H1 (cell line): ENCODE results near the gene SLC1A2. TPM values are rescaled to one million over a fixed set of nuclear protein-coding genes. Genes with fewer than 3 reads are reported as not detected.
A peak's percentile ranks its signal among the peaks of the same experiment; 100 is the strongest.

Experiments
- KDM4A ChIP-seq: IDR thresholded peaks from one replicate; pipeline ENCODE4 v1.7.1; 2012; ENCODE audit warnings: low read depth, mild to moderate bottlenecking, moderate library complexity, low read length, inconsistent platforms; ENCODE audit not compliant: severe bottlenecking
- POLR2A ChIP-seq, 2 experiments: IDR thresholded peaks; 1 replicate in 1 of 2; 2 replicates in 1 of 2; pipeline ENCODE4 v1.6.1; 2011; ENCODE audit warnings: low read depth in 2 of 2, low read length in 2 of 2, mild to moderate bottlenecking in 2 of 2; ENCODE audit errors: control extremely low read depth in 1 of 2
- polyA plus RNA-seq, 7 experiments: library from polyadenylated mRNA; depleted of rRNA in 3 of 7; stranded (reverse) in 5 of 7; unstranded in 2 of 7; fragments of >200 nt in 5 of 7; fragments of 200-250 nt in 2 of 7; gene quantifications; 1 replicate in 5 of 7; 2 replicates in 1 of 7; 4 replicates in 1 of 7; pipeline versions ENCODE4 v1.2.1 to v1.2.3, GENCODE V29; 2011 to 2013; ENCODE audit warnings: missing spikeins in 2 of 7, mixed read lengths in 2 of 7
- total RNA-seq: library from RNA; stranded (reverse); fragmentation: NEBNext Ultra II Directional; extraction: Animal tissue kit (Norgen Biotek cat#: 25700); gene quantifications from 2 replicates; pipeline ENCODE4 v1.2.1, GENCODE V29; 2021

SLC1A2 gene
- total and polyA plus RNA-seq, 2 of the 8 experiments (the other 6 are each of a cell fraction or from before 2014, with no cell fraction given): 0.57 to 1.2 TPM

GRCh38 chr11:35418282-35419183, 825 bp downstream of the SLC1A2 start (continued):
- peak; percentile 44 for TF ChIP-seq KDM4A
- no peak for TF ChIP-seq POLR2A (IDR thresholded peaks at IDR 0.05; ENCODE audit: control extremely low read depth in 1 of 2, low read depth in 2 of 2, low read length in 2 of 2)
